GM23338 (cell line): ENCODE measurements around the gene KDM4F. TPM values are rescaled to one million over a fixed set of nuclear protein-coding genes. Genes with fewer than 3 reads are reported as not detected.

Source experiments
- ATAC-seq: fragments of 200-7000 bp; cut with Tn5 transposase; 3 replicates; pipeline ENCODE4 v1.9.1; 2020
- DNase-seq: peaks from one replicate; pipeline ENCODE4 v3.0.0-alpha.2; 2015; ENCODE audit warnings: low spot score
- H2AFZ ChIP-seq: fragments of 200-600 bp; sonication (generic); 2 replicates; pipeline ENCODE4 v1.8.0; 2016; ENCODE audit warnings: antibody characterized with exemption, mild to moderate bottlenecking, moderate library complexity
- H3F3A ChIP-seq: fragments of 200-600 bp; sonication (generic); replicated peaks from 2 replicates; pipeline ENCODE4 v1.8.0; 2017; ENCODE audit warnings: antibody characterized with exemption, mixed run types, low read depth
- H3K27ac ChIP-seq: fragments of 200-600 bp; sonication (generic); 2 replicates; pipeline ENCODE4 v1.6.1; 2016; ENCODE audit warnings: low read depth
- H3K27me3 ChIP-seq: fragments of 200-600 bp; sonication (generic); 2 replicates; pipeline ENCODE4 v1.8.0; 2016; ENCODE audit warnings: mild to moderate bottlenecking, mixed run types, moderate library complexity; ENCODE audit not compliant: insufficient read depth
- H3K36me3 ChIP-seq: fragments of 200-600 bp; sonication (generic); 2 replicates; pipeline ENCODE4 v1.8.0; 2016; ENCODE audit warnings: mild to moderate bottlenecking; ENCODE audit not compliant: insufficient read depth
- H3K4me1 ChIP-seq: fragments of 200-600 bp; sonication (generic); 2 replicates; pipeline ENCODE4 v1.8.0; 2016; ENCODE audit warnings: mild to moderate bottlenecking, moderate library complexity; ENCODE audit not compliant: insufficient read depth
- H3K4me2 ChIP-seq: fragments of 200-600 bp; sonication (generic); 2 replicates; pipeline ENCODE4 v1.7.1; 2017; ENCODE audit warnings: mixed run types
- H3K4me3 ChIP-seq: fragments of 200-600 bp; sonication (generic); 2 replicates; pipeline ENCODE4 v1.6.1; 2016; ENCODE audit warnings: mixed run types
- H3K79me2 ChIP-seq: fragments of 200-600 bp; sonication (generic); replicated peaks from 2 replicates; pipeline ENCODE4 v1.8.0; 2017; ENCODE audit warnings: mild to moderate bottlenecking; ENCODE audit not compliant: insufficient read depth
- H3K9me2 ChIP-seq: fragments of 200-600 bp; sonication (generic); 2 replicates; pipeline ENCODE4 v1.8.0; 2017; ENCODE audit not compliant: insufficient read depth
- H4K20me1 ChIP-seq: fragments of 200-600 bp; sonication (generic); replicated peaks from 2 replicates; pipeline ENCODE4 v1.8.0; 2017; ENCODE audit warnings: mild to moderate bottlenecking; ENCODE audit not compliant: insufficient read depth
- H3K27ac Mint-ChIP-seq: 2 replicates; pipeline ENCODE4 v1.8.0; 2020; ENCODE audit warnings: inconsistent platforms, mild to moderate bottlenecking, moderate library complexity, mixed read lengths
- H3K27me3 Mint-ChIP-seq: 3 replicates; pipeline ENCODE4 v1.8.0; 2022; ENCODE audit warnings: low read depth, mild to moderate bottlenecking, moderate library complexity, mixed read lengths, inconsistent platforms; ENCODE audit not compliant: insufficient read depth, poor library complexity
- H3K36me3 Mint-ChIP-seq: 3 replicates; pipeline ENCODE4 v1.8.0; 2021; ENCODE audit warnings: low read depth, mild to moderate bottlenecking, inconsistent platforms, moderate library complexity, mixed read lengths
- H3K4me1 Mint-ChIP-seq: 3 replicates; pipeline ENCODE4 v1.8.0; 2020; ENCODE audit warnings: mild to moderate bottlenecking, inconsistent platforms, mixed read lengths
- H3K4me3 Mint-ChIP-seq: 3 replicates; pipeline ENCODE4 v1.8.0; 2021; ENCODE audit warnings: moderate library complexity, mild to moderate bottlenecking, inconsistent platforms, mixed read lengths
- H3K9me3 Mint-ChIP-seq: 3 replicates; pipeline ENCODE4 v1.8.0; 2020; ENCODE audit warnings: moderate library complexity, mild to moderate bottlenecking, inconsistent platforms, mixed read lengths
- CREB1 ChIP-seq: fragments of 250-450 bp; sonication (Bioruptor Pico); IDR thresholded peaks from 2 replicates; pipeline ENCODE4 v1.5.0; 2020; ENCODE audit warnings: low read depth, mild to moderate bottlenecking, moderate library complexity
- ETS1 ChIP-seq: IDR thresholded peaks from 2 replicates; pipeline ENCODE4 v1.6.1; 2016; ENCODE audit warnings: antibody characterized with exemption
- EZH2 ChIP-seq: fragments of 200-600 bp; sonication (generic); IDR thresholded peaks from one replicate; pipeline ENCODE4 v1.8.0; 2017; ENCODE audit warnings: antibody characterized with exemption, mild to moderate bottlenecking, low read depth; ENCODE audit not compliant: unreplicated experiment
- EZH2phosphoT487 ChIP-seq: fragments of 200-600 bp; sonication (generic); IDR thresholded peaks from one replicate; pipeline ENCODE4 v1.8.1; 2018; ENCODE audit warnings: antibody characterized with exemption; ENCODE audit not compliant: unreplicated experiment
- JUNB ChIP-seq: IDR thresholded peaks from one replicate; pipeline ENCODE4 v1.6.1; 2016; ENCODE audit warnings: antibody characterized with exemption; ENCODE audit not compliant: unreplicated experiment
- POLR2AphosphoS5 ChIP-seq: IDR thresholded peaks from 2 replicates; pipeline ENCODE4 v1.6.1; 2016; ENCODE audit warnings: antibody characterized with exemption, low read depth
- STAT1 ChIP-seq: IDR thresholded peaks from one replicate; pipeline ENCODE4 v1.6.1; 2016; ENCODE audit warnings: antibody characterized with exemption; ENCODE audit not compliant: unreplicated experiment
- ZNF114 ChIP-seq: fragments of 250-450 bp; sonication (Bioruptor Pico); IDR thresholded peaks from 2 replicates; pipeline ENCODE4 v1.5.0; 2020; ENCODE audit warnings: mild to moderate bottlenecking, moderate library complexity
- ZNF331 ChIP-seq: fragments of 250-450 bp; sonication (Bioruptor Pico); IDR thresholded peaks from 2 replicates; pipeline ENCODE4 v1.5.0; 2020; ENCODE audit warnings: low read depth, mild to moderate bottlenecking, moderate library complexity
- polyA plus RNA-seq: library from polyadenylated mRNA; unstranded; fragments of >200 nt; fragmentation: Nextera tagmentation; extraction: Ambion mirVana; gene quantifications from 2 replicates; pipeline ENCODE4 v1.2.1, GENCODE V29; 2016
- total RNA-seq: library from RNA; depleted of rRNA; stranded (reverse); fragments of >200 nt; shearing (Covaris generic); gene quantifications from 2 replicates; pipeline ENCODE4 v1.2.3, GENCODE V29; 2014
- TF ChIP-seq, protein P1 (sequence below), 2 experiments: fragments of 200-600 bp in 1 of 2; sonication (generic) in 1 of 2; conservative IDR thresholded peaks; 2 replicates each; pipeline versions ENCODE4 v1.5.1 to v1.6.1; 2016 to 2017; ENCODE audit warnings: antibody characterized with exemption in 2 of 2, low read depth in 2 of 2, mild to moderate bottlenecking in 2 of 2, moderate library complexity in 1 of 2
- TF ChIP-seq, protein P2 (sequence below): fragments of 250-450 bp; sonication (Bioruptor Pico); IDR thresholded peaks from 2 replicates; pipeline ENCODE4 v1.5.0; 2020; ENCODE audit warnings: mild to moderate bottlenecking, moderate library complexity

Gene KDM4F
- total and polyA plus RNA-seq, 2 experiments from 2014 or later = not detected

DNA sequence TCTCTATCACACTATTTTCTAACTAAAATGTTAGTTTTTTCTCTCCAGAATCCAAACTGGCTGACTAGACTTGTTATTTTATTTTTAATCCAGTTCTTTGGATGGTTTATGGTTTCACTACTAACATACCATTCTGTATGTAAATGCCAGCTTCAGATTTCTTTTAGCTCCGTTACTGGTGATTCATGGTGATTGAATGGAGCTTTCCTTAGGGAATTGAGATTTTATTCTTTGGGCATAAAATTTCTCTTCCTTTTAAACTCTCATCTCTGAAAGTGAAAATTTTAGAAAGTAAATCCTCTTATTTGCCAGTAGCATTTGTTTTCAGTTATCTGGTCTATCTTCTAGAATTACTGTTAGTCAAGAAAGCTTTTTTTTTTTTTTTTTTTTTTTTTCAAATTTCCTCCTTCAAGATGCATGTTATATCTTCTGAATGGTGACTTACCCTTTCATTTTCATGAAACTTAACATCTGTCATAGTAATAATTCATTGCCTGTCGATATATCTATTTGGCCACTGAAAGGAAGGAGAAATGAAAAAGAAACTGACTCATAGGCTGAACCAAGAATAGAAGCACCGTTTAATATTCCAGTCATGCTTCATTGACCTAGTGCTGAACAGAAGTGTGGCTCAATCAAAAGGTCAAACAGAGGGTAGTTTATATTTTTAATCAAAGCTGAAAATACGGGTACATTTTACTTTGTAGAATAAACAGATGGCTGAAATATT is 46.8 kb downstream of the KDM4F start:
- no peaks in the 10 kb centered on the region for H3K36me3 ChIP-seq
- H4K20me1 ChIP-seq = no peaks in the 10 kb centered on the region; the same call in 1 of the 2 replicates
- H3K27me3 ChIP-seq = peaks cover 14% of the 10 kb centered on the region
- H3K79me2 ChIP-seq = no peaks in the 10 kb centered on the region
- no peaks in the 10 kb centered on the region for H3F3A ChIP-seq
- no peaks in the 10 kb centered on the region for H3K9me3 Mint-ChIP-seq
- H3K4me3 ChIP-seq = no peak overlapping the region
- DNase-seq = no peak
- H3K27ac Mint-ChIP-seq = no peak overlapping the region
- H3K9me2 ChIP-seq = no peaks in the 10 kb centered on the region
- H3K4me1 Mint-ChIP-seq = peaks cover 25% of the 10 kb centered on the region
- no peak overlapping the region for H2AFZ ChIP-seq
- no peak overlapping the region for H3K4me3 Mint-ChIP-seq
- TF ChIP-seq POLR2AphosphoS5 (no peak), ETS1 (no peak), JUNB (no peak), EZH2phosphoT487 (no peak), ZNF331 (CRISPR knock-in tag) (no peak), EZH2 (no peak), CREB1 (CRISPR knock-in tag) (no peak), ZNF114 (CRISPR knock-in tag) (no peak), STAT1 (no peak)
- TF ChIP-seq, protein P1, sequence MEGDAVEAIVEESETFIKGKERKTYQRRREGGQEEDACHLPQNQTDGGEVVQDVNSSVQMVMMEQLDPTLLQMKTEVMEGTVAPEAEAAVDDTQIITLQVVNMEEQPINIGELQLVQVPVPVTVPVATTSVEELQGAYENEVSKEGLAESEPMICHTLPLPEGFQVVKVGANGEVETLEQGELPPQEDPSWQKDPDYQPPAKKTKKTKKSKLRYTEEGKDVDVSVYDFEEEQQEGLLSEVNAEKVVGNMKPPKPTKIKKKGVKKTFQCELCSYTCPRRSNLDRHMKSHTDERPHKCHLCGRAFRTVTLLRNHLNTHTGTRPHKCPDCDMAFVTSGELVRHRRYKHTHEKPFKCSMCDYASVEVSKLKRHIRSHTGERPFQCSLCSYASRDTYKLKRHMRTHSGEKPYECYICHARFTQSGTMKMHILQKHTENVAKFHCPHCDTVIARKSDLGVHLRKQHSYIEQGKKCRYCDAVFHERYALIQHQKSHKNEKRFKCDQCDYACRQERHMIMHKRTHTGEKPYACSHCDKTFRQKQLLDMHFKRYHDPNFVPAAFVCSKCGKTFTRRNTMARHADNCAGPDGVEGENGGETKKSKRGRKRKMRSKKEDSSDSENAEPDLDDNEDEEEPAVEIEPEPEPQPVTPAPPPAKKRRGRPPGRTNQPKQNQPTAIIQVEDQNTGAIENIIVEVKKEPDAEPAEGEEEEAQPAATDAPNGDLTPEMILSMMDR (conservative IDR thresholded peaks at IDR 0.05; ENCODE audit: low read depth in 2 of 2) = no peak
- TF ChIP-seq, protein P2, sequence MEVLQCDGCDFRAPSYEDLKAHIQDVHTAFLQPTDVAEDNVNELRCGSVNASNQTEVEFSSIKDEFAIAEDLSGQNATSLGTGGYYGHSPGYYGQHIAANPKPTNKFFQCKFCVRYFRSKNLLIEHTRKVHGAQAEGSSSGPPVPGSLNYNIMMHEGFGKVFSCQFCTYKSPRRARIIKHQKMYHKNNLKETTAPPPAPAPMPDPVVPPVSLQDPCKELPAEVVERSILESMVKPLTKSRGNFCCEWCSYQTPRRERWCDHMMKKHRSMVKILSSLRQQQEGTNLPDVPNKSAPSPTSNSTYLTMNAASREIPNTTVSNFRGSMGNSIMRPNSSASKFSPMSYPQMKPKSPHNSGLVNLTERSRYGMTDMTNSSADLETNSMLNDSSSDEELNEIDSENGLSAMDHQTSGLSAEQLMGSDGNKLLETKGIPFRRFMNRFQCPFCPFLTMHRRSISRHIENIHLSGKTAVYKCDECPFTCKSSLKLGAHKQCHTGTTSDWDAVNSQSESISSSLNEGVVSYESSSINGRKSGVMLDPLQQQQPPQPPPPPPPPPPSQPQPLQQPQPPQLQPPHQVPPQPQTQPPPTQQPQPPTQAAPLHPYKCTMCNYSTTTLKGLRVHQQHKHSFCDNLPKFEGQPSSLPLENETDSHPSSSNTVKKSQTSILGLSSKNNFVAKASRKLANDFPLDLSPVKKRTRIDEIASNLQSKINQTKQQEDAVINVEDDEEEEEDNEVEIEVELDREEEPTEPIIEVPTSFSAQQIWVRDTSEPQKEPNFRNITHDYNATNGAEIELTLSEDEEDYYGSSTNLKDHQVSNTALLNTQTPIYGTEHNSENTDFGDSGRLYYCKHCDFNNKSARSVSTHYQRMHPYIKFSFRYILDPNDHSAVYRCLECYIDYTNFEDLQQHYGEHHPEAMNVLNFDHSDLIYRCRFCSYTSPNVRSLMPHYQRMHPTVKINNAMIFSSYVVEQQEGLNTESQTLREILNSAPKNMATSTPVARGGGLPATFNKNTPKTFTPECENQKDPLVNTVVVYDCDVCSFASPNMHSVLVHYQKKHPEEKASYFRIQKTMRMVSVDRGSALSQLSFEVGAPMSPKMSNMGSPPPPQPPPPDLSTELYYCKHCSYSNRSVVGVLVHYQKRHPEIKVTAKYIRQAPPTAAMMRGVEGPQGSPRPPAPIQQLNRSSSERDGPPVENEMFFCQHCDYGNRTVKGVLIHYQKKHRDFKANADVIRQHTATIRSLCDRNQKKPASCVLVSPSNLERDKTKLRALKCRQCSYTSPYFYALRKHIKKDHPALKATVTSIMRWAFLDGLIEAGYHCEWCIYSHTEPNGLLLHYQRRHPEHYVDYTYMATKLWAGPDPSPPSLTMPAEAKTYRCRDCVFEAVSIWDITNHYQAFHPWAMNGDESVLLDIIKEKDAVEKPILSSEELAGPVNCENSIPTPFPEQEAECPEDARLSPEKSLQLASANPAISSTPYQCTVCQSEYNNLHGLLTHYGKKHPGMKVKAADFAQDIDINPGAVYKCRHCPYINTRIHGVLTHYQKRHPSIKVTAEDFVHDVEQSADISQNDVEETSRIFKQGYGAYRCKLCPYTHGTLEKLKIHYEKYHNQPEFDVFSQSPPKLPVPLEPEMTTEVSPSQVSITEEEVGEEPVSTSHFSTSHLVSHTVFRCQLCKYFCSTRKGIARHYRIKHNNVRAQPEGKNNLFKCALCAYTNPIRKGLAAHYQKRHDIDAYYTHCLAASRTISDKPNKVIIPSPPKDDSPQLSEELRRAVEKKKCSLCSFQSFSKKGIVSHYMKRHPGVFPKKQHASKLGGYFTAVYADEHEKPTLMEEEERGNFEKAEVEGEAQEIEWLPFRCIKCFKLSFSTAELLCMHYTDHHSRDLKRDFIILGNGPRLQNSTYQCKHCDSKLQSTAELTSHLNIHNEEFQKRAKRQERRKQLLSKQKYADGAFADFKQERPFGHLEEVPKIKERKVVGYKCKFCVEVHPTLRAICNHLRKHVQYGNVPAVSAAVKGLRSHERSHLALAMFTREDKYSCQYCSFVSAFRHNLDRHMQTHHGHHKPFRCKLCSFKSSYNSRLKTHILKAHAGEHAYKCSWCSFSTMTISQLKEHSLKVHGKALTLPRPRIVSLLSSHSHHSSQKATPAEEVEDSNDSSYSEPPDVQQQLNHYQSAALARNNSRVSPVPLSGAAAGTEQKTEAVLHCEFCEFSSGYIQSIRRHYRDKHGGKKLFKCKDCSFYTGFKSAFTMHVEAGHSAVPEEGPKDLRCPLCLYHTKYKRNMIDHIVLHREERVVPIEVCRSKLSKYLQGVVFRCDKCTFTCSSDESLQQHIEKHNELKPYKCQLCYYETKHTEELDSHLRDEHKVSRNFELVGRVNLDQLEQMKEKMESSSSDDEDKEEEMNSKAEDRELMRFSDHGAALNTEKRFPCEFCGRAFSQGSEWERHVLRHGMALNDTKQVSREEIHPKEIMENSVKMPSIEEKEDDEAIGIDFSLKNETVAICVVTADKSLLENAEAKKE (CRISPR knock-in tag) = no peak
- no peak overlapping the region for H3K27ac ChIP-seq
- H3K4me2 ChIP-seq = no peak overlapping the region
- no peak for ATAC-seq
- H3K27me3 Mint-ChIP-seq = peaks cover 13% of the 10 kb centered on the region
- no peaks in the 10 kb centered on the region; the same call in 2 of the 3 replicates for H3K36me3 Mint-ChIP-seq
- H3K4me1 ChIP-seq = peaks cover 7% of the 10 kb centered on the region; the same call in 1 of the 2 replicates
